Body of pancreas (tissue), 4 donors: Measurements from ENCODE around the gene GRID2. TPM values are rescaled to one million over a fixed set of nuclear protein-coding genes. Genes with fewer than 3 reads are reported as not detected.

Source experiments
- ATAC-seq: fragments of 150-250 bp; one replicate; pipeline ENCODE4 v1.9.1; 2016
- DNase-seq, 4 donors: peaks; one replicate each; pipeline ENCODE4 v3.0.0-alpha.2; 2019
- H3K27ac ChIP-seq, 4 donors: fragments of 200-600 bp; sonication (generic); 1 replicate in 3 of 4; 2 replicates in 1 of 4; pipeline versions ENCODE4 v1.5.1 to v1.6.1; 2016 to 2019; ENCODE audit warnings: mild to moderate bottlenecking in 1 of 4, mixed read lengths in 1 of 4, moderate library complexity in 1 of 4
- H3K27me3 ChIP-seq, 2 donors: fragments of 200-600 bp; sonication (generic); one replicate each; pipeline ENCODE4 v1.6.0; 2016; ENCODE audit warnings: mild to moderate bottlenecking in 1 of 2
- H3K36me3 ChIP-seq, 2 donors: fragments of 200-600 bp; sonication (generic); replicated peaks in 1 of 2; 2 replicates each; pipeline ENCODE4 v1.5.1; 2016; ENCODE audit warnings: low read depth in 2 of 2; ENCODE audit not compliant: insufficient read depth in 1 of 2
- H3K4me1 ChIP-seq: fragments of 200-600 bp; sonication (generic); one replicate; pipeline ENCODE4 v1.6.0; 2016
- H3K4me3 ChIP-seq, 2 donors: fragments of 200-600 bp; sonication (generic); 1 replicate in 1 of 2; 2 replicates in 1 of 2; pipeline ENCODE4 v1.5.1; 2016 to 2019
- H3K9me3 ChIP-seq, 3 donors: fragments of 200-600 bp; sonication (generic); 1 replicate in 2 of 3; 2 replicates in 1 of 3; pipeline ENCODE4 v1.5.1; 2016
- CTCF ChIP-seq, 7 experiments: fragments of 450-650 bp in 4 of 7; fragments of 200-600 bp in 3 of 7; sonication (generic) in 3 of 7; IDR thresholded peaks; one replicate each; pipeline ENCODE4 v1.5.1; 2016 to 2019; ENCODE audit warnings: antibody characterized with exemption in 7 of 7
- POLR2A ChIP-seq, 3 donors: fragments of 450-650 bp; IDR thresholded peaks; one replicate each; pipeline ENCODE4 v1.6.1; 2016; ENCODE audit warnings: antibody characterized with exemption in 3 of 3, mild to moderate bottlenecking in 2 of 3
- WGBS, 2 donors: methylation state at CpG; one replicate each; pipeline ENCODE4 v1.1.5; 2017; 5-methylcytosine and 5-hydroxymethylcytosine counted together
- intact Hi-C: fragments of 100-400 bp; cut with DNase I; formaldehyde crosslinking; loops from one replicate; pipeline ENCODE4 v1.15.1; 2023
- total RNA-seq, 2 donors: library from RNA; depleted of rRNA; stranded (reverse); fragments of >200 nt; gene quantifications; one replicate each; pipeline ENCODE4 v1.1.0, GENCODE V29; 2016

Gene GRID2
- total RNA-seq, 2 donors from 2014 or later: not detected

- peak; percentile 99 for ATAC-seq
- WGBS, 2 donors: 40 to 47% methylated on average over 4 of the region's 4 CpGs
- DNase-seq: peak in 1 of 4 donors; percentile 8
Measured at GRCh38 chr4:92969650-92970379, 666.0 kb downstream of the GRID2 start.

DNA sequence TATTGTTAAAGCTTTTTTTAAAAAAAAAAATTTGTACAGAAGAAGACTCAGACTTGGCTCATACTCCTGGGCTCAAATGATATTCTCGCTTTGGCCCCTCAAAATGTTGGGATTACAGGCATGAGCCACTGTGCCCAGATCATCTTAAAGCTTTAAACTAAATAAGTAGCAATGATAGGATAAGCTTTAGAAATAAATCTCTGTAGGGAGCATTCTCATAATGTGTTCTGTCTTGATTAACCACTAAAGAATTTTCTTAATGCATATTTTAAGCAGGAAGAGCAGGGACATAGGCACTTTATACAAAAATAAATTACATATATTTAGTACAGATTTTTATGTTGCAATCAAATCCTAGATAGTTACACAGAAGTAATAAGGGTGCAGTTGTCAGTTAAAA, 667.2 kb downstream of the GRID2 start:
- DNase-seq (no peak), ATAC-seq (no peak)
- H3K9me3 ChIP-seq: no peaks in the 10 kb centered on the region
- TF ChIP-seq CTCF (IDR thresholded peaks at IDR 0.05) (no peak), POLR2A (IDR thresholded peaks at IDR 0.05) (no peak)
- 83 to 96% methylated on average over 1 of the region's 1 CpG for WGBS, 2 donors
- H3K36me3 ChIP-seq: no peaks in the 10 kb centered on the region
- no peak overlapping the region for H3K27ac ChIP-seq
- H3K27me3 ChIP-seq: no peaks in the 10 kb centered on the region
- H3K4me3 ChIP-seq: no peak overlapping the region
- intact Hi-C loops: no loop called here
- peaks cover 9% of the 10 kb centered on the region for H3K4me1 ChIP-seq

More at GRCh38 chr4:92969650-92970379, 666.0 kb downstream of the GRID2 start:
- H3K27me3 ChIP-seq: no peaks in the 10 kb centered on the region
- no peaks in the 10 kb centered on the region for H3K9me3 ChIP-seq
- no peak overlapping the region for H3K27ac ChIP-seq
- H3K36me3 ChIP-seq: no peaks in the 10 kb centered on the region
- TF ChIP-seq POLR2A (IDR thresholded peaks at IDR 0.05) (no peak), CTCF (IDR thresholded peaks at IDR 0.05) (no peak)
- intact Hi-C loops: no loop called here
- peaks cover 9% of the 10 kb centered on the region for H3K4me1 ChIP-seq
- no peak overlapping the region for H3K4me3 ChIP-seq

- Histone ChIP-seq H3K4me1 (peaks cover 5% of the 10 kb centered on the region), H3K4me3 (no peak overlapping the region), H3K27me3 (no peaks in the 10 kb centered on the region), H3K36me3 (no peaks in the 10 kb centered on the region), H3K27ac (no peak overlapping the region), H3K9me3 (no peaks in the 10 kb centered on the region)
- TF ChIP-seq POLR2A (IDR thresholded peaks at IDR 0.05) (no peak), CTCF (IDR thresholded peaks at IDR 0.05) (no peak)
- no peak for DNase-seq
- 75 to 77% methylated on average over 2 of the region's 2 CpGs for WGBS, 2 donors
- intact Hi-C loops: no loop called here
- no peak for ATAC-seq
Measured at GRCh38 chr4:92988301-92988700, 684.5 kb downstream of the GRID2 start.

DNA sequence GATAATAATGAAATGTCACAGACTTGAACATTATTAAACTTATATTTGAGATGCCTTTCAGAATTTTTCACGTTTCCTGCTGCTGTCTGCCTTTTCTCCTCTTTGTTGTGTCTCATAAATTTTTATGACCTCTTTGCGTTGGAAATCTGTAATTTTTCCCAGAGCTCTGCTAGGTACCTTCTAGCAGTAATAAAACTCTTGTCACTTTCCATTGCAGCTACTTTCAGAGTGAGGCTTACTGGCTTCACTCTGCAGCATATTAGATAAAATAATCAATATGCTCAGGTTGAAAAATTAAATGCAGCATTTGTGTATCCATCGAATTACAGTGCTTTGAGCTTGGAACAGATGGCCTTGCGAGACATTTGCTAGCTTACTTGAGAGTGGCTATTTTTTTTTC, 689.0 kb downstream of the GRID2 start:
- Histone ChIP-seq H3K4me1 (peaks cover 20% of the 10 kb centered on the region), H3K27me3 (no peaks in the 10 kb centered on the region), H3K36me3 (no peaks in the 10 kb centered on the region), H3K27ac (no peak overlapping the region), H3K9me3 (no peaks in the 10 kb centered on the region), H3K4me3 (no peak overlapping the region)
- TF ChIP-seq CTCF (IDR thresholded peaks at IDR 0.05) (no peak), POLR2A (IDR thresholded peaks at IDR 0.05) (no peak)
- no peak for ATAC-seq
- WGBS, 2 donors: 19 to 27% methylated on average over 4 of the region's 4 CpGs
- no peak for DNase-seq
- intact Hi-C loops: no loop called here

- intact Hi-C loops: no loop called here
- Histone ChIP-seq H3K4me3 (no peak overlapping the region), H3K36me3 (no peaks in the 10 kb centered on the region), H3K4me1 (peaks cover 20% of the 10 kb centered on the region), H3K9me3 (no peaks in the 10 kb centered on the region), H3K27ac (no peak overlapping the region), H3K27me3 (no peaks in the 10 kb centered on the region)
- ATAC-seq (peak; percentile 98), DNase-seq (peak; percentile 50 to 75 (median 58))
- WGBS, 2 donors: 15 to 19% methylated on average over 2 of the region's 2 CpGs
- no peak for TF ChIP-seq CTCF (IDR thresholded peaks at IDR 0.05)
Measured at GRCh38 chr4:92994727-92995126, 691.0 kb downstream of the GRID2 start.
